Measurements from ENCODE around the gene POU6F2.

DNA sequence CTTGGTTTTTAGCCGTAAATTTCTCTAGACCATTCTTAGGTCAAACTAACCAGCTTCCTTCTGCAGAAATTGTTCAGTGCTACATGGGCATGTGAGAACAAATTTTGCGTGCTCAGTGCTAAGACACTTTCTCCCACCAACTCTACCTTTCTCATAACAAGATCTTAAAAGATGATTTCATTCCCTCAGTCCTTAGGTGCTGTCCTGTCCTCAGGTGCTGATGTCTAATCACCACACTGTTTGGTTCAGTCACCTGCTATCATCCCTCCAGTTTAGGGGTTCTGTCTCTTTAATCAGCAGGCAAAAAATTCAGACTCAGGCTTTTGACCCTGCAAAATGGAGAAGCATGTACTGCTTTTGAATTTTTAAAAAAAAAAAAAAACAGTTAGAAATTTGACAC, 361.0 kb downstream of the POU6F2 start:
- TF ChIP-seq POLR2AphosphoS5 (IDR thresholded peaks at IDR 0.05) (no peak), EP300 (IDR thresholded peaks at IDR 0.05) (no peak)
- TF ChIP-seq, protein P1, sequence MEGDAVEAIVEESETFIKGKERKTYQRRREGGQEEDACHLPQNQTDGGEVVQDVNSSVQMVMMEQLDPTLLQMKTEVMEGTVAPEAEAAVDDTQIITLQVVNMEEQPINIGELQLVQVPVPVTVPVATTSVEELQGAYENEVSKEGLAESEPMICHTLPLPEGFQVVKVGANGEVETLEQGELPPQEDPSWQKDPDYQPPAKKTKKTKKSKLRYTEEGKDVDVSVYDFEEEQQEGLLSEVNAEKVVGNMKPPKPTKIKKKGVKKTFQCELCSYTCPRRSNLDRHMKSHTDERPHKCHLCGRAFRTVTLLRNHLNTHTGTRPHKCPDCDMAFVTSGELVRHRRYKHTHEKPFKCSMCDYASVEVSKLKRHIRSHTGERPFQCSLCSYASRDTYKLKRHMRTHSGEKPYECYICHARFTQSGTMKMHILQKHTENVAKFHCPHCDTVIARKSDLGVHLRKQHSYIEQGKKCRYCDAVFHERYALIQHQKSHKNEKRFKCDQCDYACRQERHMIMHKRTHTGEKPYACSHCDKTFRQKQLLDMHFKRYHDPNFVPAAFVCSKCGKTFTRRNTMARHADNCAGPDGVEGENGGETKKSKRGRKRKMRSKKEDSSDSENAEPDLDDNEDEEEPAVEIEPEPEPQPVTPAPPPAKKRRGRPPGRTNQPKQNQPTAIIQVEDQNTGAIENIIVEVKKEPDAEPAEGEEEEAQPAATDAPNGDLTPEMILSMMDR (IDR thresholded peaks at IDR 0.05) = no peak

All from upper lobe of left lung (tissue), 4 donors.